H1 (cell line): Measurements from ENCODE around the gene MUC2. TPM values are rescaled to one million over a fixed set of nuclear protein-coding genes. Genes with fewer than 3 reads are reported as not detected.

Experiments
- CTCF ChIA-PET: fragments of 300-600 bp; sonication (Branson Sonifier 250); formaldehyde crosslinking; loops from one replicate; lab custom pipeline; 2021; ENCODE audit not compliant: partially characterized antibody; lab: Charles Lee
- POLR2A ChIA-PET: fragments of 300-600 bp; sonication (Branson Sonifier 250); formaldehyde crosslinking; loops from one replicate; lab custom pipeline; 2021; ENCODE audit warnings: inconsistent platforms; ENCODE audit not compliant: partially characterized antibody; lab: Charles Lee
- DNase-seq, 2 experiments: peaks; one replicate each; pipeline versions ENCODE4 v3.0.0 to v3.0.0-alpha.2; 2010 to 2022; ENCODE audit warnings: low spot score in 2 of 2, low read depth in 1 of 2, mixed read lengths in 1 of 2
- FAIRE-seq: peaks from 2 replicates; lab custom pipeline; 2011; peaks lifted over from hg19 to GRCh38; lab: Jason Lieb, UNC
- H2AFZ ChIP-seq: 2 replicates; pipeline ENCODE4 v1.8.1; 2012; ENCODE audit warnings: low read length, inconsistent platforms
- H2AK5ac ChIP-seq: 2 replicates; pipeline ENCODE4 v1.6.1; 2013; ENCODE audit warnings: low read depth, low read length
- H2BK120ac ChIP-seq: replicated peaks from 2 replicates; pipeline ENCODE3; 2013; ENCODE audit warnings: low read depth, low read length, inconsistent platforms
- H2BK12ac ChIP-seq: 2 replicates; pipeline ENCODE4 v1.6.1; 2013; ENCODE audit warnings: low read depth, low read length
- H2BK15ac ChIP-seq: 2 replicates; pipeline ENCODE4 v1.6.1; 2013; ENCODE audit warnings: low read length
- H2BK20ac ChIP-seq: 2 replicates; pipeline ENCODE4 v1.6.1; 2013; ENCODE audit warnings: low read length
- H2BK5ac ChIP-seq: 2 replicates; pipeline ENCODE4 v1.6.1; 2013; ENCODE audit warnings: low read depth, low read length
- H3K14ac ChIP-seq: 2 replicates; pipeline ENCODE4 v1.6.1; 2013; ENCODE audit warnings: inconsistent platforms; ENCODE audit not compliant: insufficient read length
- H3K18ac ChIP-seq: 2 replicates; pipeline ENCODE4 v1.6.1; 2013; ENCODE audit warnings: low read length; ENCODE audit errors: extremely low read depth
- H3K23ac ChIP-seq: 2 replicates; pipeline ENCODE4 v1.6.1; 2013; ENCODE audit warnings: inconsistent platforms; ENCODE audit not compliant: insufficient read length
- H3K23me2 ChIP-seq: 2 replicates; pipeline ENCODE4 v1.6.1; 2013; ENCODE audit warnings: low read depth, low read length
- H3K27ac ChIP-seq: 2 replicates; pipeline ENCODE4 v1.6.1; 2011; ENCODE audit warnings: low read depth, low read length, inconsistent platforms
- H3K27me3 ChIP-seq, 4 experiments: replicated peaks in 1 of 4; 1 replicate in 1 of 4; 2 replicates in 3 of 4; pipeline versions ENCODE4 v1.6.1 to v1.8.1; 2011 to 2013; ENCODE audit warnings: low read length in 3 of 4, mild to moderate bottlenecking in 3 of 4, inconsistent platforms in 2 of 4, mixed read lengths in 2 of 4, moderate library complexity in 1 of 4; ENCODE audit not compliant: control insufficient read depth in 3 of 4, insufficient read depth in 3 of 4; ENCODE audit errors: extremely low read depth in 1 of 4
- H3K36me3 ChIP-seq, 4 experiments: 2 replicates each; pipeline versions ENCODE4 v1.6.1 to v1.8.1; 2011 to 2013; ENCODE audit warnings: mild to moderate bottlenecking in 4 of 4, low read length in 3 of 4, moderate library complexity in 2 of 4, control low read depth in 1 of 4, inconsistent platforms in 1 of 4; ENCODE audit not compliant: insufficient read depth in 4 of 4, control insufficient read depth in 2 of 4
- H3K4ac ChIP-seq: replicated peaks from 2 replicates; pipeline ENCODE3; 2013; ENCODE audit warnings: low read length, low read depth, mixed read lengths, inconsistent platforms; ENCODE audit not compliant: insufficient read length
- H3K4me1 ChIP-seq, 4 experiments: replicated peaks in 1 of 4; 1 replicate in 1 of 4; 2 replicates in 3 of 4; pipeline versions ENCODE4 v1.6.1 to v1.8.1; 2011 to 2013; ENCODE audit warnings: low read length in 3 of 4, inconsistent platforms in 2 of 4, mixed read lengths in 1 of 4; ENCODE audit not compliant: insufficient read depth in 4 of 4, control insufficient read depth in 3 of 4
- H3K4me2 ChIP-seq, 2 experiments: 2 replicates each; pipeline versions ENCODE4 v1.6.1 to v1.8.1; 2011 to 2013; ENCODE audit warnings: low read depth in 2 of 2, low read length in 2 of 2, control low read depth in 1 of 2, inconsistent platforms in 1 of 2, mild to moderate bottlenecking in 1 of 2; ENCODE audit not compliant: insufficient read depth in 1 of 2
- H3K4me3 ChIP-seq, 4 experiments: fragments of 200-600, 300-600 bp in 1 of 4; sonication (generic), shearing (Covaris generic), sonication (Bioruptor Twin) in 1 of 4; 2 replicates each; pipeline versions ENCODE4 v1.5.1 to v1.8.1; 2011 to 2016; ENCODE audit warnings: low read length in 4 of 4, low read depth in 3 of 4, control low read depth in 2 of 4, inconsistent platforms in 2 of 4, mild to moderate bottlenecking in 2 of 4, mixed read lengths in 1 of 4, moderate library complexity in 1 of 4; ENCODE audit not compliant: insufficient read depth in 2 of 4; ENCODE audit errors: extremely low read depth in 1 of 4
- H3K56ac ChIP-seq: replicated peaks from 2 replicates; pipeline ENCODE3; 2013; ENCODE audit warnings: low read depth, mild to moderate bottlenecking, mixed read lengths, low read length, inconsistent platforms; ENCODE audit not compliant: insufficient read length
- H3K79me1 ChIP-seq: 2 replicates; pipeline ENCODE4 v1.6.1; 2013; ENCODE audit warnings: low read depth, low read length, control low read depth
- H3K79me2 ChIP-seq, 2 experiments: 2 replicates each; pipeline versions ENCODE4 v1.6.1 to v1.8.1; 2012 to 2013; ENCODE audit warnings: low read length in 2 of 2, mild to moderate bottlenecking in 2 of 2, inconsistent platforms in 1 of 2; ENCODE audit not compliant: insufficient read depth in 2 of 2, control insufficient read depth in 1 of 2
- H3K9ac ChIP-seq, 4 experiments: replicated peaks in 1 of 4; 1 replicate in 1 of 4; 2 replicates in 3 of 4; pipeline versions ENCODE4 v1.6.1 to v1.8.1; 2011 to 2013; ENCODE audit warnings: low read depth in 3 of 4, low read length in 3 of 4, control low read depth in 2 of 4, mild to moderate bottlenecking in 2 of 4, moderate library complexity in 2 of 4, inconsistent platforms in 1 of 4; ENCODE audit errors: extremely low read depth in 1 of 4
- H3K9me3 ChIP-seq, 2 experiments: 2 replicates each; pipeline versions ENCODE4 v1.6.1 to v1.8.1; 2012 to 2013; ENCODE audit warnings: mild to moderate bottlenecking in 2 of 2, moderate library complexity in 2 of 2, control low read depth in 1 of 2, inconsistent platforms in 1 of 2, low read depth in 1 of 2, low read length in 1 of 2, mixed read lengths in 1 of 2; ENCODE audit not compliant: insufficient read depth in 2 of 2
- H4K20me1 ChIP-seq, 2 experiments: replicated peaks in 1 of 2; 2 replicates each; pipeline versions ENCODE3 to v1.8.1; 2011 to 2013; ENCODE audit warnings: inconsistent platforms in 2 of 2, low read length in 2 of 2, mild to moderate bottlenecking in 1 of 2; ENCODE audit not compliant: insufficient read depth in 2 of 2, control insufficient read depth in 1 of 2
- H4K5ac ChIP-seq: 2 replicates; pipeline ENCODE4 v1.6.1; 2013; ENCODE audit warnings: low read length, low read depth, mixed read lengths, inconsistent platforms; ENCODE audit not compliant: insufficient read length
- H4K8ac ChIP-seq: 2 replicates; pipeline ENCODE4 v1.8.0; 2013; ENCODE audit warnings: mild to moderate bottlenecking, moderate library complexity, low read length, inconsistent platforms; ENCODE audit not compliant: insufficient read depth; ENCODE audit errors: extremely low read depth
- H4K91ac ChIP-seq: replicated peaks from 2 replicates; pipeline ENCODE3; 2013; ENCODE audit warnings: low read length, mixed read lengths, inconsistent platforms; ENCODE audit not compliant: insufficient read length
- BACH1 ChIP-seq: IDR thresholded peaks from 2 replicates; pipeline ENCODE4 v1.6.1; 2012; ENCODE audit warnings: low read length, improper control_type of control experiment
- NRF1 ChIP-seq: IDR thresholded peaks from 2 replicates; pipeline ENCODE4 v1.6.1; 2011; ENCODE audit warnings: mild to moderate bottlenecking, low read depth, low read length, improper control_type of control experiment
- POLR2AphosphoS5 ChIP-seq: IDR thresholded peaks from 2 replicates; pipeline ENCODE4 v1.6.1; 2011; ENCODE audit warnings: low read depth, low read length
- POU5F1 ChIP-seq: IDR thresholded peaks from 2 replicates; pipeline ENCODE4 v1.6.1; 2011; ENCODE audit warnings: low read depth, mild to moderate bottlenecking, low read length, moderate library complexity
- RAD21 ChIP-seq, 2 experiments: IDR thresholded peaks in 1 of 2; conservative IDR thresholded peaks in 1 of 2; 2 replicates each; pipeline ENCODE4 v1.6.1; 2011; ENCODE audit warnings: low read depth in 2 of 2, low read length in 2 of 2, improper control_type of control experiment in 1 of 2, inconsistent platforms in 1 of 2, mild to moderate bottlenecking in 1 of 2, moderate library complexity in 1 of 2
- RBBP5 ChIP-seq: IDR thresholded peaks from 2 replicates; pipeline ENCODE4 v1.7.1; 2012; ENCODE audit warnings: low read depth, mild to moderate bottlenecking, inconsistent platforms, low read length, moderate library complexity, borderline replicate concordance
- RFX5 ChIP-seq: IDR thresholded peaks from 2 replicates; pipeline ENCODE4 v1.6.1; 2011; ENCODE audit warnings: low read depth, low read length, improper control_type of control experiment, borderline replicate concordance
- SIN3A ChIP-seq, 2 experiments: IDR thresholded peaks in 1 of 2; conservative IDR thresholded peaks in 1 of 2; 2 replicates each; pipeline ENCODE4 v1.6.1; 2011 to 2012; ENCODE audit warnings: low read length in 2 of 2, improper control_type of control experiment in 1 of 2, low read depth in 1 of 2, mild to moderate bottlenecking in 1 of 2
- SP1 ChIP-seq: IDR thresholded peaks from 2 replicates; pipeline ENCODE4 v1.6.1; 2011; ENCODE audit warnings: low read depth, low read length
- SUZ12 ChIP-seq: fragments of 200-600 bp; sonication (generic); IDR thresholded peaks from 2 replicates; pipeline ENCODE4 v1.6.1; 2012; ENCODE audit warnings: mild to moderate bottlenecking, inconsistent platforms, low read length, moderate library complexity, mixed read lengths
- WGBS, 2 experiments: shearing (Covaris generic) in 1 of 2; methylation state at CpG; one replicate each; pipeline versions ENCODE4 v1.1.6 to v1.1.7; 2013 to 2015; ENCODE audit warnings: low lambda C conversion rate in 2 of 2, mixed read lengths in 2 of 2, inconsistent platforms in 1 of 2, low coverage in 1 of 2, missing lambda C conversion rate in 1 of 2; ENCODE audit not compliant: insufficient replicate concordance in 2 of 2, insufficient coverage in 1 of 2, insufficient read length in 1 of 2; ENCODE audit errors: extremely low coverage in 1 of 2, missing lambda C conversion rate in 1 of 2; 5-methylcytosine and 5-hydroxymethylcytosine counted together
- polyA plus RNA-seq, 7 experiments: library from polyadenylated mRNA; depleted of rRNA in 3 of 7; stranded (reverse) in 5 of 7; unstranded in 2 of 7; fragments of >200 nt in 5 of 7; fragments of 200-250 nt in 2 of 7; gene quantifications; 1 replicate in 5 of 7; 2 replicates in 1 of 7; 4 replicates in 1 of 7; pipeline versions ENCODE4 v1.2.1 to v1.2.3, GENCODE V29; 2011 to 2013; ENCODE audit warnings: missing spikeins in 2 of 7, mixed read lengths in 2 of 7
- total RNA-seq: library from RNA; stranded (reverse); fragmentation: NEBNext Ultra II Directional; extraction: Animal tissue kit (Norgen Biotek cat#: 25700); gene quantifications from 2 replicates; pipeline ENCODE4 v1.2.1, GENCODE V29; 2021
- TF ChIP-seq, protein P1 (sequence below): IDR thresholded peaks from 2 replicates; pipeline ENCODE4 v1.6.1; 2012; ENCODE audit warnings: inconsistent platforms

The MUC2 gene
- total and polyA plus RNA-seq, 2 of the 8 experiments (the other 6 are each of a cell fraction or from before 2014, with no cell fraction given): not detected

GRCh38 chr11:1034001-1034400, 40.7 kb upstream of the MUC2 start:
- Histone ChIP-seq H3K4me2 (no peak overlapping the region), H4K8ac (no peak overlapping the region), H4K20me1 (peaks cover 0 to 11% of the 10 kb centered on the region in 2 experiments), H3K9ac (no peak overlapping the region), H2BK20ac (no peak overlapping the region), H3K27ac (no peak overlapping the region), H2BK5ac (no peak overlapping the region), H3K4ac (no peak overlapping the region), H3K9me3 (no peaks in the 10 kb centered on the region), H3K79me1 (peaks cover 4% of the 10 kb centered on the region; the same call in 1 of the 2 replicates), H2AK5ac (no peak overlapping the region), H3K56ac (no peak overlapping the region), H2BK12ac (no peak overlapping the region), H3K79me2 (no peaks in the 10 kb centered on the region), H3K36me3 (no peaks in the 10 kb centered on the region), H2BK15ac (0 out of 2 replicates have a peak overlapping the region, but pooled peaks have one; percentile 72), H2BK120ac (no peak overlapping the region), H4K5ac (no peak overlapping the region), H2AFZ (no peak overlapping the region), H3K23me2 (peaks cover 7% of the 10 kb centered on the region), H4K91ac (peak overlapping the region; percentile 15), H3K27me3 (no peaks in the 10 kb centered on the region), H3K14ac (no peak overlapping the region), H3K23ac (no peak overlapping the region), H3K4me3 (no peak overlapping the region), H3K4me1 (peaks cover 0 to 2% (median 0%) of the 10 kb centered on the region in 4 experiments; a peak in 2 of 7 replicates), H3K18ac (no peak overlapping the region)
- TF ChIP-seq RAD21 (IDR thresholded peaks at IDR 0.05 in 1 of 2, conservative IDR thresholded peaks at IDR 0.05 in 1 of 2; ENCODE audit: low read depth in 2 of 2, low read length in 2 of 2) (no peak), BACH1 (no peak), SIN3A (conservative IDR thresholded peaks at IDR 0.05 in 1 of 2, IDR thresholded peaks at IDR 0.05 in 1 of 2; ENCODE audit: low read depth in 1 of 2, low read length in 2 of 2) (no peak), SP1 (no peak), RFX5 (no peak), NRF1 (no peak), POLR2AphosphoS5 (no peak), SUZ12 (no peak), POU5F1 (no peak), RBBP5 (no peak)
- TF ChIP-seq, protein P1, sequence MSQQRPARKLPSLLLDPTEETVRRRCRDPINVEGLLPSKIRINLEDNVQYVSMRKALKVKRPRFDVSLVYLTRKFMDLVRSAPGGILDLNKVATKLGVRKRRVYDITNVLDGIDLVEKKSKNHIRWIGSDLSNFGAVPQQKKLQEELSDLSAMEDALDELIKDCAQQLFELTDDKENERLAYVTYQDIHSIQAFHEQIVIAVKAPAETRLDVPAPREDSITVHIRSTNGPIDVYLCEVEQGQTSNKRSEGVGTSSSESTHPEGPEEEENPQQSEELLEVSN: no peak
- WGBS, 2 experiments: 92% methylated on average over 8 of the region's 8 CpGs; no CpG with 5 or more reads in 1 of the 2 experiments
- POLR2A ChIA-PET: interaction anchor here (1.0 kb wide), 1 partner anchor 17 kb away, joined by 3 read pairs; no protein-coding TSS in a partner anchor
- FAIRE-seq: no peak
- no peak for DNase-seq
- CTCF ChIA-PET: interaction anchor here (1.5 to 3.1 kb wide), 3 partner anchors 25 to 136 kb away, joined by 4 to 9 read pairs (median 4); no protein-coding TSS in a partner anchor
